ENCODE results near the gene PAX2. TPM values are rescaled to one million over a fixed set of nuclear protein-coding genes. Genes with fewer than 3 reads are reported as not detected.

Gene PAX2
- total RNA-seq, 1 experiment from 2014 or later = 0.09 TPM

- TF ChIP-seq, protein P1, sequence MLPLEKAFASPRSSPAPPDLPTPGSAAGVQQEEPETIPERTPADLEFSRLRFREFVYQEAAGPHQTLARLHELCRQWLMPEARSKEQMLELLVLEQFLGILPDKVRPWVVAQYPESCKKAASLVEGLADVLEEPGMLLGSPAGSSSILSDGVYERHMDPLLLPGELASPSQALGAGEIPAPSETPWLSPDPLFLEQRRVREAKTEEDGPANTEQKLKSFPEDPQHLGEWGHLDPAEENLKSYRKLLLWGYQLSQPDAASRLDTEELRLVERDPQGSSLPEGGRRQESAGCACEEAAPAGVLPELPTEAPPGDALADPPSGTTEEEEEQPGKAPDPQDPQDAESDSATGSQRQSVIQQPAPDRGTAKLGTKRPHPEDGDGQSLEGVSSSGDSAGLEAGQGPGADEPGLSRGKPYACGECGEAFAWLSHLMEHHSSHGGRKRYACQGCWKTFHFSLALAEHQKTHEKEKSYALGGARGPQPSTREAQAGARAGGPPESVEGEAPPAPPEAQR (CRISPR knock-in tag; IDR thresholded peaks at IDR 0.05) = no peak
- TF ChIP-seq, protein P2, sequence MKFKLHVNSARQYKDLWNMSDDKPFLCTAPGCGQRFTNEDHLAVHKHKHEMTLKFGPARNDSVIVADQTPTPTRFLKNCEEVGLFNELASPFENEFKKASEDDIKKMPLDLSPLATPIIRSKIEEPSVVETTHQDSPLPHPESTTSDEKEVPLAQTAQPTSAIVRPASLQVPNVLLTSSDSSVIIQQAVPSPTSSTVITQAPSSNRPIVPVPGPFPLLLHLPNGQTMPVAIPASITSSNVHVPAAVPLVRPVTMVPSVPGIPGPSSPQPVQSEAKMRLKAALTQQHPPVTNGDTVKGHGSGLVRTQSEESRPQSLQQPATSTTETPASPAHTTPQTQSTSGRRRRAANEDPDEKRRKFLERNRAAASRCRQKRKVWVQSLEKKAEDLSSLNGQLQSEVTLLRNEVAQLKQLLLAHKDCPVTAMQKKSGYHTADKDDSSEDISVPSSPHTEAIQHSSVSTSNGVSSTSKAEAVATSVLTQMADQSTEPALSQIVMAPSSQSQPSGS (CRISPR knock-in tag; IDR thresholded peaks at IDR 0.05; ENCODE audit: borderline replicate concordance, low read depth) = no peak
- TF ChIP-seq, protein P3, sequence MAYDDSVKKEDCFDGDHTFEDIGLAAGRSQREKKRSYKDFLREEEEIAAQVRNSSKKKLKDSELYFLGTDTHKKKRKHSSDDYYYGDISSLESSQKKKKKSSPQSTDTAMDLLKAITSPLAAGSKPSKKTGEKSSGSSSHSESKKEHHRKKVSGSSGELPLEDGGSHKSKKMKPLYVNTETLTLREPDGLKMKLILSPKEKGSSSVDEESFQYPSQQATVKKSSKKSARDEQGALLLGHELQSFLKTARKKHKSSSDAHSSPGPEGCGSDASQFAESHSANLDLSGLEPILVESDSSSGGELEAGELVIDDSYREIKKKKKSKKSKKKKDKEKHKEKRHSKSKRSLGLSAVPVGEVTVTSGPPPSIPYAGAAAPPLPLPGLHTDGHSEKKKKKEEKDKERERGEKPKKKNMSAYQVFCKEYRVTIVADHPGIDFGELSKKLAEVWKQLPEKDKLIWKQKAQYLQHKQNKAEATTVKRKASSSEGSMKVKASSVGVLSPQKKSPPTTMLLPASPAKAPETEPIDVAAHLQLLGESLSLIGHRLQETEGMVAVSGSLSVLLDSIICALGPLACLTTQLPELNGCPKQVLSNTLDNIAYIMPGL (CRISPR knock-in tag; IDR thresholded peaks at IDR 0.05) = no peak
- TF ChIP-seq ZNF219 (CRISPR knock-in tag; IDR thresholded peaks at IDR 0.05; ENCODE audit: borderline replicate concordance) = no peak
- no peak for TF ChIP-seq GRHL2 (CRISPR knock-in tag; IDR thresholded peaks at IDR 0.05; ENCODE audit: insufficient replicate concordance, severe bottlenecking)
- TF ChIP-seq ATF3 (CRISPR knock-in tag; conservative IDR thresholded peaks at IDR 0.05) = no peak
- no peak for TF ChIP-seq EMX1 (CRISPR knock-in tag; IDR thresholded peaks at IDR 0.05)
- TF ChIP-seq JUN (CRISPR knock-in tag; IDR thresholded peaks at IDR 0.05) = no peak
Observed at GRCh38 chr10:100774876-100775275, 29.5 kb downstream of the PAX2 start (continued).

- TF ChIP-seq USF1 (CRISPR knock-in tag; IDR thresholded peaks at IDR 0.05) = no peak
- no peak for TF ChIP-seq NFYB (CRISPR knock-in tag; conservative IDR thresholded peaks at IDR 0.05; ENCODE audit: low read depth)
- TF ChIP-seq FOXJ3 (CRISPR knock-in tag; IDR thresholded peaks at IDR 0.05; ENCODE audit: borderline replicate concordance) = no peak
- no peak for TF ChIP-seq ZNF232 (CRISPR knock-in tag; IDR thresholded peaks at IDR 0.05)
- TF ChIP-seq, protein P4, sequence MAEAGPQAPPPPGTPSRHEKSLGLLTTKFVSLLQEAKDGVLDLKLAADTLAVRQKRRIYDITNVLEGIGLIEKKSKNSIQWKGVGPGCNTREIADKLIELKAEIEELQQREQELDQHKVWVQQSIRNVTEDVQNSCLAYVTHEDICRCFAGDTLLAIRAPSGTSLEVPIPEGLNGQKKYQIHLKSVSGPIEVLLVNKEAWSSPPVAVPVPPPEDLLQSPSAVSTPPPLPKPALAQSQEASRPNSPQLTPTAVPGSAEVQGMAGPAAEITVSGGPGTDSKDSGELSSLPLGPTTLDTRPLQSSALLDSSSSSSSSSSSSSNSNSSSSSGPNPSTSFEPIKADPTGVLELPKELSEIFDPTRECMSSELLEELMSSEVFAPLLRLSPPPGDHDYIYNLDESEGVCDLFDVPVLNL (CRISPR knock-in tag; IDR thresholded peaks at IDR 0.05; ENCODE audit: borderline replicate concordance, low read depth) = no peak
- TF ChIP-seq, protein P5, sequence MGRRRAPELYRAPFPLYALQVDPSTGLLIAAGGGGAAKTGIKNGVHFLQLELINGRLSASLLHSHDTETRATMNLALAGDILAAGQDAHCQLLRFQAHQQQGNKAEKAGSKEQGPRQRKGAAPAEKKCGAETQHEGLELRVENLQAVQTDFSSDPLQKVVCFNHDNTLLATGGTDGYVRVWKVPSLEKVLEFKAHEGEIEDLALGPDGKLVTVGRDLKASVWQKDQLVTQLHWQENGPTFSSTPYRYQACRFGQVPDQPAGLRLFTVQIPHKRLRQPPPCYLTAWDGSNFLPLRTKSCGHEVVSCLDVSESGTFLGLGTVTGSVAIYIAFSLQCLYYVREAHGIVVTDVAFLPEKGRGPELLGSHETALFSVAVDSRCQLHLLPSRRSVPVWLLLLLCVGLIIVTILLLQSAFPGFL (CRISPR knock-in tag; IDR thresholded peaks at IDR 0.05; ENCODE audit: borderline replicate concordance) = no peak
- no peak for TF ChIP-seq ZBTB21 (CRISPR knock-in tag; IDR thresholded peaks at IDR 0.05; ENCODE audit: borderline replicate concordance)
- TF ChIP-seq NR2C2 (CRISPR knock-in tag; IDR thresholded peaks at IDR 0.05) = no peak
- DNase-seq (ENCODE audit: low spot score) (no peak), ATAC-seq (no peak)
- H3K27me3 Mint-ChIP-seq (ENCODE audit: low read depth) = peaks cover 37% of the 10 kb centered on the region
- no peak overlapping the region for H3K4me3 Mint-ChIP-seq
- ChIA-PET CTCF (interaction anchor here (1.3 to 1.9 kb wide), 3 partner anchors 16 to 113 kb away, joined by 3 to 9 read pairs (median 4); no protein-coding TSS in a partner anchor), POLR2A (no interaction called here)
- no peaks in the 10 kb centered on the region; the same call in 1 of the 2 replicates for H3K9me3 Mint-ChIP-seq
- H3K27ac Mint-ChIP-seq = no peak overlapping the region
- peaks cover 23% of the 10 kb centered on the region for H3K4me1 Mint-ChIP-seq
- 0 out of 2 replicates have a peak, but pooled peaks cover 2% of the 10 kb centered on the region for H3K36me3 Mint-ChIP-seq
Observed at GRCh38 chr10:100775386-100775785, 30.0 kb downstream of the PAX2 start.

Measured in WTC11 (cell line).